Esophagus muscularis mucosa (tissue), 4 donors: ENCODE data around the gene ETV6. TPM values are rescaled to one million over a fixed set of nuclear protein-coding genes. Genes with fewer than 3 reads are reported as not detected.

ENCODE experiments used
- DNase-seq: peaks from one replicate; pipeline ENCODE4 v3.0.0-alpha.2; 2017; ENCODE audit errors: extremely low spot score
- H3K27ac ChIP-seq, 4 donors: fragments of 200-600 bp; sonication (generic); replicated peaks in 1 of 4; 1 replicate in 3 of 4; 2 replicates in 1 of 4; pipeline ENCODE4 v1.5.1; 2016 to 2019; ENCODE audit warnings: mild to moderate bottlenecking in 1 of 4
- H3K27me3 ChIP-seq, 4 donors: fragments of 200-600 bp; sonication (generic); one replicate each; pipeline versions ENCODE4 v1.5.1 to v1.6.0; 2016 to 2019
- H3K36me3 ChIP-seq, 4 donors: fragments of 200-600 bp; sonication (generic); one replicate each; pipeline ENCODE4 v1.5.1; 2016 to 2019
- H3K4me1 ChIP-seq, 4 donors: fragments of 200-600 bp; sonication (generic); one replicate each; pipeline ENCODE4 v1.5.1; 2016 to 2019
- H3K4me3 ChIP-seq, 4 donors: fragments of 200-600 bp; sonication (generic); 1 replicate in 2 of 4; 2 replicates in 2 of 4; pipeline ENCODE4 v1.5.1; 2016 to 2019; ENCODE audit warnings: mild to moderate bottlenecking in 4 of 4, moderate library complexity in 1 of 4
- H3K9me3 ChIP-seq, 4 donors: fragments of 200-600 bp; sonication (generic); 1 replicate in 3 of 4; 2 replicates in 1 of 4; pipeline ENCODE4 v1.5.1; 2016 to 2019
- EP300 ChIP-seq: sonication (generic); formaldehyde crosslinking; IDR thresholded peaks from one replicate; pipeline ENCODE4 v1.6.1; 2017; ENCODE audit warnings: antibody characterized with exemption
- POLR2A ChIP-seq: fragments of 450-650 bp; IDR thresholded peaks from one replicate; pipeline ENCODE4 v1.6.1; 2017; ENCODE audit warnings: antibody characterized with exemption, moderate library complexity, mild to moderate bottlenecking, low read depth
- POLR2AphosphoS5 ChIP-seq, 2 donors: sonication (generic); formaldehyde crosslinking; IDR thresholded peaks; one replicate each; pipeline ENCODE4 v1.6.1; 2017; ENCODE audit warnings: antibody characterized with exemption in 2 of 2
- WGBS: methylation state at CpG from one replicate; pipeline ENCODE4 v1.1.5; 2018; 5-methylcytosine and 5-hydroxymethylcytosine counted together
- intact Hi-C: fragments of 100-400 bp; cut with DNase I; formaldehyde crosslinking; loops from one replicate; pipeline ENCODE4 v1.15.1; 2023
- total RNA-seq, 4 donors: library from RNA; depleted of rRNA; stranded (reverse); fragments of >200 nt; gene quantifications; one replicate each; pipeline versions ENCODE4 v1.1.0 to v1.2.1, GENCODE V29; 2016
- TF ChIP-seq, protein P1 (sequence below), 3 experiments: fragments of 200-600 bp in 2 of 3; fragments of 450-650 bp in 1 of 3; sonication (generic) in 2 of 3; IDR thresholded peaks; one replicate each; pipeline ENCODE4 v1.5.1; 2017 to 2019; ENCODE audit warnings: antibody characterized with exemption in 3 of 3, mild to moderate bottlenecking in 2 of 3, moderate library complexity in 1 of 3

The ETV6 gene
- total RNA-seq, 4 donors from 2014 or later = 22.4 to 29.6 (median 25.3) TPM

DNA sequence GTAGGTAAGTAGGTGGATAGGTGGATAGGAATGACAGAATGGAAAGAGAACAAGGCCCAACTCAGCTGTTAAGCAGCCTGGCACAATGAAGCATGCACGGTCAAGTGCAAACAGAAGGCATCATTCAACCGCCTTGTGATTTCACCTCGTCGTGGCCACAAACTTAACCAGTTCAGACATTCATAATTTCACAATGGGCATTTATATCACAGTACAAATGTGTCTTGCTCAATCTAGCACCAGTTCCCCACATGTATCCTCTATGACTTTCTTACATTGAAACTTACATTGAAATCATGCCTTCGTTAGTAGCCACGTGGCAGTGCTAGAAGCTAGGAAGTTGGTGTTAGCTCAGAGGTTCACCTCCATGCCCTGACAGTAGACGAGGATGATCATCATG lies 207.5 kb downstream of the ETV6 start:
- Histone ChIP-seq H3K27ac (peak overlapping the region in 1 of 4 donors; percentile 16), H3K4me3 (no peak overlapping the region), H3K27me3 (no peaks in the 10 kb centered on the region), H3K9me3 (no peaks in the 10 kb centered on the region), H3K4me1 (peaks cover 30 to 57% (median 50%) of the 10 kb centered on the region in 4 donors), H3K36me3 (peaks cover 5 to 46% (median 27%) of the 10 kb centered on the region in 4 donors)
- WGBS = 86% methylated on average over 7 of the region's 7 CpGs
- intact Hi-C loops = no loop called here
- DNase-seq = no peak
- TF ChIP-seq POLR2A = no peak
- TF ChIP-seq, protein P1, sequence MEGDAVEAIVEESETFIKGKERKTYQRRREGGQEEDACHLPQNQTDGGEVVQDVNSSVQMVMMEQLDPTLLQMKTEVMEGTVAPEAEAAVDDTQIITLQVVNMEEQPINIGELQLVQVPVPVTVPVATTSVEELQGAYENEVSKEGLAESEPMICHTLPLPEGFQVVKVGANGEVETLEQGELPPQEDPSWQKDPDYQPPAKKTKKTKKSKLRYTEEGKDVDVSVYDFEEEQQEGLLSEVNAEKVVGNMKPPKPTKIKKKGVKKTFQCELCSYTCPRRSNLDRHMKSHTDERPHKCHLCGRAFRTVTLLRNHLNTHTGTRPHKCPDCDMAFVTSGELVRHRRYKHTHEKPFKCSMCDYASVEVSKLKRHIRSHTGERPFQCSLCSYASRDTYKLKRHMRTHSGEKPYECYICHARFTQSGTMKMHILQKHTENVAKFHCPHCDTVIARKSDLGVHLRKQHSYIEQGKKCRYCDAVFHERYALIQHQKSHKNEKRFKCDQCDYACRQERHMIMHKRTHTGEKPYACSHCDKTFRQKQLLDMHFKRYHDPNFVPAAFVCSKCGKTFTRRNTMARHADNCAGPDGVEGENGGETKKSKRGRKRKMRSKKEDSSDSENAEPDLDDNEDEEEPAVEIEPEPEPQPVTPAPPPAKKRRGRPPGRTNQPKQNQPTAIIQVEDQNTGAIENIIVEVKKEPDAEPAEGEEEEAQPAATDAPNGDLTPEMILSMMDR (IDR thresholded peaks at IDR 0.05) = no peak
- TF ChIP-seq POLR2AphosphoS5 (IDR thresholded peaks at IDR 0.05) = no peak
- no peak for TF ChIP-seq EP300

DNA sequence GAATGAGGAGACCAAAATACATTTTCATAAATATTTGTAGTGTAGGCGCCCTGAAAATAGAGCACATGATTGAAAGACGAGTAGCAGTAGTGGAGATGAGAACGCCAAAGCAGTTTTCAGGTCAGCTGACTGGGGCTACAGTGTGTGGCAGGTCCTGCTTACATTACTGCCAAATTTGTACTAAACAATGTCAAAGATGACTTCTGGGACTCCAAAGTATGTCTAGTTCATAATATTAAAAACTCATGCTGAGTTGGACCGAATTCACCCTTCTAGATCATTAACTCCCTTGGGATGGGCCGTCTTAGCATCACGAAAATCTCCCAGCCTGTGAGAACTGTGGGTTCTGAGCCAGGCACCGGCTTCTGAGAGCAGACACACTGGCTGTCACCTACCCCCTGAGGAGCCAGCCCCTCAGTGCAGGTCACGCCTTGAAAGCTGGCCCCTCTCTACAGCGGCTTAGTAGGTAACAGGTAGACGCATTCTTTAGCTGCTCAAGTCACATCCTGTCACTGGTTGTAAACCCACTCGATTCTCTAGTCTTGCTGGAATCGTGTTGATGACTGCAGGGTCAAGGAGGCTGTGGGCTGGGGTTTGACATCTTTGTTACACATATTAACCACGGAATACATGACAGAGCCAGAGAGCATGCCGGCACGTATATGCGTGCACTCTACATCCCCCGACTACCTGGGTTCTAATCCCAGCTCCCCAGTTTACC lies 210.4 kb downstream of the ETV6 start:
- intact Hi-C loops = loop anchor here (5.0 kb wide), 1 partner anchor 208 kb away; no protein-coding TSS in a partner anchor
- 71% methylated on average over 17 of the region's 17 CpGs for WGBS
- H3K4me3 ChIP-seq = no peak overlapping the region

DNA sequence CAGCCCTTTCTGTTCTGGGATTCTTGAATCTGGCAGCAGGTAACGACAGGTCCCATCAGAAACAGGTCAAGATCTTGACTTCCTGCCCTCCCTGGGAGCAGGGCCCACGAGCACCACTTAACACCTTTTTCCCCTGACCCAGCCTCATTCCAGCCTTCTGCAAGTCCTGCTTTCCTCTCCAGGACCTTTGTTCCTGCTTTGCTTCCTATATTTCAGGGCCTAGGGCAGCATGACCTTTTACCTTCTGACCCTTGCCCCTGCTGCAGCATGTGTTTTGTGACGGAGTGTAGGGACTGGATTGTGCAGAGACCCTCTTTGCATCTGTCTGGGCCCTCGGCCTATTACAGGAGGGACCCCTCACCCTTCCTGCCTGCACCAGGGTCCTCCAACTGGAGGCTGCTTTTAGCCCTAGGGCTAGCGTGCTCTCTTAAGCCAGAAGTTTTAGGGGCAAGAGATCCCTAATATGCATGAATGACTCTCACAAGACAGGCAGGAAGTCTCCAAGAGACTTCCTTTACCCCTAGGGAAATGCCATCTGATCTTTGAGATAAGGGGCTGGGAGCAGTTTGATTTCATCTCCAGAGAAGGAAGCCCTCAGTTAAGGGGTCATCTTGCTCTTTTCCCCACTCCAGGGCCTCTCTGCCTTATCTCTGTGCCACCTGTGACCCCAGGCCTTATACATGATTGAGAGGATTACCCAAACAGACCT lies 211.8 kb downstream of the ETV6 start:
- intact Hi-C loops = loop anchor here (5.0 kb wide), 1 partner anchor 209 kb away; no protein-coding TSS in a partner anchor
- no peak for DNase-seq
- Histone ChIP-seq H3K4me1 (peaks cover 54 to 58% (median 56%) of the 10 kb centered on the region in 4 donors), H3K27ac (peak overlapping the region; percentile 78 to 88 (median 82)), H3K9me3 (peaks cover 0 to 7% (median 6%) of the 10 kb centered on the region in 4 donors), H3K36me3 (peaks cover 0 to 16% (median 4%) of the 10 kb centered on the region in 4 donors), H3K27me3 (no peaks in the 10 kb centered on the region), H3K4me3 (no peak overlapping the region)
- WGBS = 52% methylated on average over 4 of the region's 5 CpGs
- TF ChIP-seq EP300 (no peak), POLR2A (no peak), POLR2AphosphoS5 (IDR thresholded peaks at IDR 0.05) (no peak)
- TF ChIP-seq, protein P1 (IDR thresholded peaks at IDR 0.05) = no peak

More for the DNA sequence above, 210.4 kb downstream of the ETV6 start:
- no peak for DNase-seq
- Histone ChIP-seq H3K9me3 (no peaks in the 10 kb centered on the region), H3K27me3 (no peaks in the 10 kb centered on the region), H3K4me1 (peaks cover 59 to 70% (median 68%) of the 10 kb centered on the region in 4 donors), H3K27ac (peak overlapping the region; percentile 78 to 88 (median 82)), H3K36me3 (peaks cover 0 to 30% (median 10%) of the 10 kb centered on the region in 4 donors)
- TF ChIP-seq, protein P1 (IDR thresholded peaks at IDR 0.05) = no peak
- TF ChIP-seq EP300 (no peak), POLR2A (no peak), POLR2AphosphoS5 (IDR thresholded peaks at IDR 0.05) (peak in 1 of 2 donors; percentile 30)

DNA sequence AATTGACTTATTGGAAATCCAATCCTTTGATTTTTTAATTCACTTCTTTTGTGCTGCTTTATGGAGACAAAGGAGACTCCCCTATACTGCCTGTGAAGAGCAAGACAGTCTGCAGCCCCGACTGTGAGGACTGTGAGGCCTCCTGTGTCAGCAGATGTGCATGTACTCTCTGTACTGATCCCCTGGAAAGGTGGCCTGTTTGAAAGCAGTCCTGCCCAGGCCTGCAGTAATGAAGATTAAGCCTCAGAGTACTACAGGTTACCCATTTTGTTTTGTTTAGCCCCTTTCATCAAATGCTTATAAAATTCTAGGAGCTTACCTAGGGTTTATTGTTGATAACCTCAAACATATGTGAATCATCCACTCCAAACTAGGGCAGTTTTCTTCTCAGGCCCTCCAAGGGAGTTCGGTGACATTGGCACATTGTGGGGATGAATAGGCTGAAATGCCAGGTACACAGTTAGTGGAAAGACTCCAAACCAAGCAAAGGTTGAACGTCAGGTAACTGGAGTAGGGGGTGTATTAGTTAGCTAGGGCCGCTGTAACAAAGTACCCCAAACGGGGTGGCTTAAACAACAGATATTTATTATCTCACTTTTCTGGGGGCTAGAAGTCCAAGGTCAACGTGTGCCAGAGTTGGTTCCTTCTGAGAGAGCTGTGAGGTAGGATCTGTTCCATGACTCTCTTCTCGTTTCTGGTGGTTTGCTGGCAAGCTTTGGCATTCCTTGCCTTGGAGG lies 212.6 kb downstream of the ETV6 start:
- WGBS = 80% methylated on average over 7 of the region's 7 CpGs
- intact Hi-C loops = loop anchor here (5.0 kb wide), 1 partner anchor 210 kb away; no protein-coding TSS in a partner anchor

More for the DNA sequence above, 212.6 kb downstream of the ETV6 start:
- H3K9me3 ChIP-seq = peaks cover 0 to 12% (median 10%) of the 10 kb centered on the region in 4 donors
- no peak for DNase-seq
- no peak overlapping the region for H3K4me3 ChIP-seq
- H3K27me3 ChIP-seq = no peaks in the 10 kb centered on the region
- TF ChIP-seq EP300 (no peak), POLR2A (no peak), POLR2AphosphoS5 (IDR thresholded peaks at IDR 0.05) (no peak)
- TF ChIP-seq, protein P1 (IDR thresholded peaks at IDR 0.05) = no peak
- H3K27ac ChIP-seq = peak overlapping the region; percentile 78 to 88 (median 82)
- peaks cover 54 to 63% (median 57%) of the 10 kb centered on the region in 4 donors for H3K4me1 ChIP-seq
- peaks cover 0 to 13% (median 1%) of the 10 kb centered on the region in 4 donors for H3K36me3 ChIP-seq
